GM18858 (cell line): Measurements from ENCODE around the gene ZNF138.
"Not testable (repeated sequence)": the region's sequence is repeated elsewhere in the genome, so short reads cannot be mapped to it uniquely, and the experiment has no call there.

Experiments used
- ATAC-seq: cut with Tn5 transposase; IDR thresholded peaks from one replicate; pipeline ENCODE4 v1.9.1; 2021; ENCODE audit not compliant: unreplicated experiment

Gene ZNF138

GRCh38 chr7:64838051-64838450 lies 43.8 kb downstream of the ZNF138 start:
- ATAC-seq = not testable (repeated sequence)

DNA sequence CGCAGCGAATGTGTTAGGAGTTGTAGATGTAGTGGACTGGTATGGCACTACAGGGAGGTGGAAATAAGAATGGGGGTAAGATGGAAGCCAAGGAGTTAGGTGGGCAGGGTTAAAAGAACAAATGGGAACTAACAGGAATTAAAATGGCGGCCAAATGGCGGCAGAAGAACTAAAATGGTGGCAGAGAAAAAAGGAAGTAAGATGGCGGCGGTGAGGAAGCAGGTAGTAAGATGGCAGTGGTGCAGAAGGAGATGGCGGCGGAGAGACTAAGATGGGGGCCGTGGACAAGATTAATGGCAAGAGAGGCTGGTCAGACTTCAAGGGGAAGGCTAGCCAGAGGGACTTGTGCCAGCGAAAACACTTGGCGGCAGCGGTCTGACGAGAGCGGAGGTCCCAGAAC lies 44.5 kb downstream of the ZNF138 start:
- no peak for ATAC-seq

DNA sequence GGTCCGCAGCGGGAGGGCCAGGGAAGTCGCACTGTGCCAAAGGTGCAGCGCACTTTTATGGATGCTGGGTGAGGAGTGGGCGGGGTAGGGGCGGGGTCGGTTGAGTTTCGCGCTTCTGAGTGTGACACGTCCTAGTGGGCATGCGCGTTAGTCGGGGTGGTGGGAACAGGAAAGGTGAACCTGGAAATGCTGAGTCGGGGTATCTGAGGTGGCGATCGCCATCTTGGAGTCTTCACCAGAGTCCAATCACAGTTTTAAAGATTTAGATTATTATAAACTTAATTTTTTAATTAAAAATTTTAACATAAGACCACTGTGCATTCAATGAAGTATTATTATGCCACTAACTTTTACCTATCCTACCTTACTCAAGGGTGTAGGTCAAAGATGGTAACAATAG lies 45.7 kb downstream of the ZNF138 start:
- ATAC-seq = no peak

DNA sequence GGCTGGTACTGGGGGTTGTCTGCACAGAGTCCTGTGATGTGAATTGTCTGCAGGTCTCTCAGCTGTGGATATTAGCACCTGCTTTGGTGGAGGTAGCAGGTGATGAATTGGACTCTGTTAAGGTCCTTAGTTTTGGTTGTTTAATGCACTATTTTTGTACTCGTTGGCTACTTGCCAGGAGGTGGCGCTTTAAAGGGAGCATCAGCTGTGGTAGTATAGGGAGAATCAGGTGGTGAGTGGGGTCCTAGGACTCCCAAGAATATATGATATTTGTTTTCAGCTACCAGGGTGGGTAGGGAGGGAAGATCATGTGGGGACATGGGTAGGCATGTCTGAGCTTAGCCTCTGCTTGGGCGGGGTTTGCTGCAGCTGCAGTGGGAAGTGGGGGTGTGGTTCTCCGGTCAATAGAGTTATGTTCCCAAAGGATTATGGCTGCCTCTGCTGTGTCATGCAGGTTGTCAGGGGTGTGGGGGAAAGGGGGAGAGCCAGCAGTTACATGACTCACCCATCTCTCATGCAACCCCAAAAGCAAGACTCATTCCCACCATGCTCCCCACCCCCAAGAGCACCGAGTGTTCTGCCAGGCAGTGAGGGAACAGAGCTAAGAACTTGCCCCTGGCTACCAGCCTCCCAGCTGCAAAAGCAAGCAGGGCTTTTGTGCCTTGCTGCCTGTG lies 55.2 kb downstream of the ZNF138 start:
- no peak for ATAC-seq

GRCh38 chr7:64849924-64850499 lies 55.8 kb downstream of the ZNF138 start:
- ATAC-seq = no peak

- no peak for ATAC-seq
Observed at GRCh38 chr7:64853679-64854078, 59.5 kb downstream of the ZNF138 start.

DNA sequence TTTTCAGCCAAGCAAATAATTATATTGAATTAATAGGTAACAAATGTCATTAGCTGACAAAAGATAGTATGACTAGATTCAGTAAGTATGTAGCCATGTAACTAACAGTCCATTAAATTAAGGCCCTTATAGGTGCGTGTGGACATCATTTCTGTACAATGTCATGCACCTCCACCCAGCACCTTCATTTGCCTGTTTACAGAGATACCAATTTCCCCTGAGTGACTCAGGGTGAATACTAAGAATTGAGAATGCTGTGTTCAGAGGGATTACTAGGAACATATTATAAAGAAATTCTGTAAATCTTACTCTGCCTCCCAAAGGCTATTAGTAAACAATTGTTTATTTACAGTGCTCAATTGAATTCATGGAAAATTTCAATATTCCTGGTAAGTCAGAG lies 60.7 kb downstream of the ZNF138 start:
- no peak for ATAC-seq

DNA sequence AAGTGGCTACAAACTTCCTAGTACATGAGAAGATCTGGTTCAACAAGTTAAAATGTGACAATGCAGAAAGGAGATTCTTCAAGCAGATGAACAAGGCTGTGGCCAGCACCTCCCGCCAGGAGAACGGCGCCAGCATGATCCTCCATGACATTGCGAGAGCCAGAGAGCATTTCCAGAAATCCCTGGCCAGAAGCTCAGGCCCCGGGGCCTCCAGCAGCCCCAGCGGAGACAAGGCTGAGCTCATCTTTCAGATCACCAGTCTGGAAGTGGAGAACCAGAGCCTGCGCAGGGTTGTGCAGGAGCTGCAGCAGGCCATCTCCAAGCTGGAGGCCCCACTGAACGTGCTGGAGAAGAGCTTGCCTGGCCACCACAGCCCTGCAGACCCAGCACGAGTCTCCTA lies 68.8 kb downstream of the ZNF138 start:
- no peak for ATAC-seq

- not testable (repeated sequence) for ATAC-seq
Observed at GRCh38 chr7:64863530-64863929, 69.3 kb downstream of the ZNF138 start.

- no peak for ATAC-seq
Observed at GRCh38 chr7:64863969-64864368, 69.7 kb downstream of the ZNF138 start.

- no peak for ATAC-seq
Observed at GRCh38 chr7:64867863-64868440, 73.7 kb downstream of the ZNF138 start.

DNA sequence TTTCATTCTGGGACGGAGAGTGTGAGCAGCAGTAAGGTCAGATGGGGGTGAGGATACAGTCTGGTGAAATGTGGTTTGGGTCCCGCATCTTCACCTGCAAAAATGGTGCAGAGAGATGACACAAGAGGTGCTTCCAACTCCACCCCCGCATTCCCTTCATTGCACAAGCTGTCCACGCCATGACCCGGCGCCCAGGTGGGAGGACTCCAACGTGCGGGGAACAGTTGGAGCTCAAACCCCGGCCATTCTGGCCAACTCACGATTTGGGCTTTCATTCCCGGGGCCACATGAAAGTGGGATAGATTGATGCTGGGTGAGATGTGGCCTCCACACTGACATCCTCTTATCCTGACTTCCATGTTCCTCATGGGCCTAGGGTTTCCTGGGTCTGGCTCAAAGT lies 74.3 kb downstream of the ZNF138 start:
- ATAC-seq = no peak

DNA sequence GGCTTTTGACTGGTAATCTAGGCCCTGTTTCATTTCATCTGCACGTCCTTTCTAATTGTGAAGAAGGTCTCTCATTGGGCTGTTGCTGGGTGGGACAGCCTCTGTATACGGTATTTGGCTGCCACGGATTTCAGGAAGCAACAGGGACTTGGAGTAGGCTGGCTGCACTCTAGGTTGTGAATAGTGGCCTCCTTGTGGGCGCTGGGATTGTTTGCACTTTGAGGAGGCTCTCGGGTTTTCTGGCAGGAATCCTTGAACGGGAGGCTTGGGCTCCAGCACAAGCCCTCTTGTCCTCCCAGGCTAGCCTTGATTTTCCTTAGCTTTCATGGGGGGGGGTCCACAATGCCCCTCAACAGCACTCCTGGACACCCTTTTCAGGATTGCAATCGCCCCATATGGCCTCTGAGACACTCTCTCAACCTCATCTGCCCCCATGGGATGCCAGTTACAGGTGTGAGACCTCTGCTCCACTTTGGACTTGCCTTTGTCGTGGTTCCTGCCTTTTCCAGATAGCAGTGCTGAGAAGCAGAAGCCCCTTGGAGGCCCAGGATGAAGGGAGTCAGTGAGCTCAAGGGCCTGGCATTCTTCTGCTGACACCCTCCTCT lies 75.0 kb downstream of the ZNF138 start:
- ATAC-seq = no peak

GRCh38 chr7:64869912-64870562 lies 75.8 kb downstream of the ZNF138 start:
- no peak for ATAC-seq

DNA sequence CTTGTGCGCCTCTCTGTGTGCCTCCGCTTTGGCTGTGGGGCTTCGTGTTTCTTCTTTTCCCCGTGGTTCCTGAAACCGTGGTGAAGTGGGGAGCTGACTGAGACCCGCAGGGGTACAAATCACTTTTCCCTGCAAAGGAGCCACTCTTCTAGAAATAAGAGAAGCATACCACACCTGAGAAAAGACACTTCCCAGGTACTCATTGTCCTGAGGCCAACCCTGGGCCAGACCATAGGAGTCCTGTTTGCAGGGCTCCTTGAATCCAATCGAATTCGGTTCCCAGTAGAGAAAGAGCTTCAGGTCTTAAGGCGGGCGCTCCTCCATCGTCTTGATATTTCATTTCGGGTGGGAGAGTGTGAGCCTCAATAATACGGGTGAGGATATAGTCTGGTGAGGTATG lies 76.4 kb downstream of the ZNF138 start:
- no peak for ATAC-seq

DNA sequence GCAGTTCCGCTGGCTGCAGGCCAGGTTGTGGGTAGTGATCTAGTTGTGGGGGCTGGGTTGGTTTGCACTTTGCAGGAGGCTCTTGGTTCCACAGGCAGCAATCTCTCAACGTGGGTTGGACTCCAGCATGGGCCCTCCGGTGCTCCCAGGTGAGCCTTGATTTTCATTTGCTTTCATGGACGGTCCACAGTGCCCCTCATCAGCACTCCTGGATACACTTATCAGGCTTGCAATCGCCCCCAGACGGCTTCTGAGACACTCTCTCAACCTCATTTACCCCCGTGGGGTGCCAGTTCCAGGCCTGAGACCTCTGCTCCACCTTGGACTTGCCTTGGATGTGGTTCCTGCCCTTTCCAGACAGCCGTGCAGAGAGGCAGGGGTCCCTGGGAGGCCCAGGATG lies 77.5 kb downstream of the ZNF138 start:
- no peak for ATAC-seq

DNA sequence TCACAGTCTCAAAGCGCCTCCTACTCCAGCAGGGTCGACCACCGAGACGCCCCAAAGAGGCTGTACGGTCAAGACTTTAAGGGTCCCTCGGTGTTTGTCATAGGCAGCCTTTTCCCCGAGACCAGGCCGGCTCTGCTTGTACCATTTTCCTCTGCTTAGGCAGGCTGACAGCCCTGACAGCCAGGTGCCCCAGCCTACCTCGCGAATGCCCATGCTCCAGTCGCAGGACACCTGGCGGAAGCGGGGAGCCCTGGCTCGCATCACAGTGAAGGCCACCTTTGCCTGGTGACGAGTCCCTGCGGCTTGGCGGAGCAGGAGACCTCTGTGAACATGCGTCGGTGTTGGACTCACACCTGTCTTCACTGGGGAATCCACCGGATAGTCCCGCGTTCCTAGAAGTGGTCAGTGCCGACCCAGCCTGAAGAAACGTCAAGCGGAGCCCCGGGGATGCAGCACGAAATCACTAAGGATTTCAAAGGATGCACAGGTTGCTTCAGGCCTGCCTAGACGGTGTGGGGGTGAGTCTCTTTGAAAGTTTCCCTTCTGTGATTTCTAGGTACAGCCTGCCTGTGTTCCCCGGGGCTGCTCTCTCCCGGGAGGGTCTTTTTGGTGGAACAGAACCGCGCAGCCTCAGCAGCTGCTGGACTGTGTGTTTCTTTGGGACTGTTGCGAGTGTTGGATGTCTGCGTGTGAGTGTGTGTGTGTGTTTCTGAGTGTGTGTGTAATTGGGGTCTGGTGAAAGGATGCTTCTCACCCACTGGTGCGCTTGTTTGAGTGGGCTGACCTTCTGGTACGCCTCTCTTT lies 78.3 kb downstream of the ZNF138 start:
- ATAC-seq = no peak

DNA sequence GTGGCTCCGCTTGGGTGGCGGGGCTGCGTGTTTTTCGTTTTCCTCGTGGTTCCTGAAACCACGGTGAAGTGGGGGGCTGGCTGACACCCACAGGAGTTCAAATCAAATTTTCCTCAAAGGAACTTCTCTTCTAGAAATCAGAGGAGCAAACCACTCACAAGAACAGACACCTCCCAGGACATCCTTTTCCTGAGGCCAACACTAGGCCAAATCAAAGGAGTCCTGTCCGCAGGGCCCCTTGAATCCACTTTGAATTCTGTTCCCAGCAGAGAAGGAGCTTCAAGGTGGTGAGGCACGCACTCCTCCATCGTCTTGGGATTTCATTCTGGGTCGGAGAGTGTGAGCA lies 78.9 kb downstream of the ZNF138 start:
- no peak for ATAC-seq

- no peak for ATAC-seq
Observed at GRCh38 chr7:64873517-64873916, 79.3 kb downstream of the ZNF138 start.

DNA sequence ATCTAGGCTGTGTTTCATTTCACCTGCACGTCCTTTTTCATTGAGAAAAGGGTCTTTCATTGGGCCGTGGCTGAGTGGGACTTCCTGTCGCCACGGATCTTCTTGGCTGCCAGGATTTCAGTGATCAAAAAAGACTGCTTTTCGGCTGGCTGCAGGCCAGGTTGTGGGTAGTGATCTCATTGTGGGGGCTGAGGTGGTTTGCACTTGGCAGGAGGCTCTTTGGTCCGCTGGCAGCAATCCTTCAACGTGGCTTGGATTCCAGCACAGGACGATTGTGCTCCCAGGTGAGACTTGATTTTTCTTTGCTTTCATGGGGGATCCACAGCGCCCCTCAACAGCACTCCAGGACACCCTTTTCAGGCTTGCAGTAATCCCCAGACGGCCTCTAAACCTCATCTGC lies 79.9 kb downstream of the ZNF138 start:
- no peak for ATAC-seq
